ENCODE results near the gene AGO3. TPM values are rescaled to one million over a fixed set of nuclear protein-coding genes. Genes with fewer than 3 reads are reported as not detected.
A peak's percentile ranks its signal among the peaks of the same experiment; 100 is the strongest.

Gene AGO3
- total and polyA plus RNA-seq, 10 of the 15 experiments (the other 5 are each of a cell fraction or from before 2014, with no cell fraction given), result 3.9 to 35.2 (median 12.5) TPM

DNA sequence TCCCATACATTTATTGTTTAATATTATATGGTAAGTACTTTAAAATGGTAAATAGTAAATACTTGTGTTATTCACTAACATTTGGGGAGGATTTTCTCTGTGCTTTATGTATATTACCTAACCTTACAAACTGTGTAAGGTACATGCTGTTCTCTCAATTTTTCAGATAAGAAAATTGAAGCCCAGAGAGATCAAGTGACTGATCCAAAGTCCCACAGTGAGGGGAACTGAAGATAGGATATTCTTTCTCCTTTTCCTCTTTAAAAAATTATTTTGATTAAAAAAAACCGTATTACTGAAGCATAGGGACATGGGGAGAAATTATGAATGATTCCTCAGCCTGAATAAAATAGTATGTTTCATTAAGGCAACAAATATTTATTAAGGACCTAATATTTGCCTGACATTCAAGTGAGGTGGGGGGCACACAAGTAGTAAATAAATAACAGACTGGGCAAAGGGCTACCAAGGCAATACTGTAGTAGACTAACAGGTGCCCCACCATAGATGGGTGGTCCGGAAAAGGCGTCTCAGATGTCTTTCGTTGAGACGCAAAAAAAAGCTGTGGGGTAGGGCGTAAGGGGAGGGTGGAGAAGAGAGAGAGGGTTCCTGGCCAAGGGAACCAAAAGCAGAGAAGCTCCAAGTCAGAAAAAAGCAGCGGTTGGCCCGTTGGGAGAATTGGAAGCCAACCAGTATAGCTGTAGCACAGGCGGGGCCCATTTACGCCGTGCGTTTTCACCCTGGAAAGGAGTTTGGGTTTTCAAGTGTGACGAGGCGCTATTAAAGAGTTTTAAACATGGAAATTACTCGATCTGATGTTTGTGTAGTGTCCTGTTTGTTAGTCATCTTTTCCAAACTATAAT is 944 bp upstream of the AGO3 start:
- Histone ChIP-seq H3K4me2 (ENCODE audit: control insufficient read depth, insufficient read depth) (peak overlapping the region; percentile 80), H3K27me3 (replicated peaks in 1 of 2; ENCODE audit: control insufficient read depth in 2 of 2, insufficient read depth in 2 of 2, low read length in 1 of 2) (no peaks in the 10 kb centered on the region), H3K27ac (ENCODE audit: control insufficient read depth, insufficient read depth) (peak overlapping the region; percentile 78), H3K4me1 (ENCODE audit: control insufficient read depth, insufficient read depth, low read length) (peaks cover 2% of the 10 kb centered on the region), H3K9me3 (replicated peaks; ENCODE audit: control insufficient read depth, insufficient read depth, low read length) (no peaks in the 10 kb centered on the region), H3K36me3 (ENCODE audit: control insufficient read depth in 2 of 2, insufficient read depth in 2 of 2, low read length in 1 of 2) (no peaks in the 10 kb centered on the region), H4K20me1 (ENCODE audit: control insufficient read depth, insufficient read depth) (no peaks in the 10 kb centered on the region), H3K9ac (ENCODE audit: control insufficient read depth, insufficient read depth, low read length) (peak overlapping the region; percentile 79), H2AFZ (ENCODE audit: control insufficient read depth, low read depth, low read length) (peak overlapping the region; percentile 45), H3K4me3 (peak overlapping the region; percentile 97), H3K79me2 (ENCODE audit: control insufficient read depth, insufficient read depth, low read length) (peaks cover 31% of the 10 kb centered on the region)
- ATAC-seq, result peak; percentile 13
- TSS peak; percentile 91 for BruUV-seq (replicated peaks)
- no peak for DNase-seq (ENCODE audit: low read depth, low spot score)
- peak; percentile 22 to 60; a peak in 2 of 4 replicates for TF ChIP-seq SRF (IDR thresholded peaks at IDR 0.05; ENCODE audit: low read depth in 2 of 2, low read length in 2 of 2)
- TF ChIP-seq CREB1 (IDR thresholded peaks at IDR 0.05; ENCODE audit: low read depth), result peak; percentile 12; the same call in 1 of the 2 replicates
- TF ChIP-seq CHD4 (IDR thresholded peaks at IDR 0.05), result no peak
- TF ChIP-seq FOXM1 (IDR thresholded peaks at IDR 0.05; ENCODE audit: low read depth, low read length), result no peak
- TF ChIP-seq, protein P1, sequence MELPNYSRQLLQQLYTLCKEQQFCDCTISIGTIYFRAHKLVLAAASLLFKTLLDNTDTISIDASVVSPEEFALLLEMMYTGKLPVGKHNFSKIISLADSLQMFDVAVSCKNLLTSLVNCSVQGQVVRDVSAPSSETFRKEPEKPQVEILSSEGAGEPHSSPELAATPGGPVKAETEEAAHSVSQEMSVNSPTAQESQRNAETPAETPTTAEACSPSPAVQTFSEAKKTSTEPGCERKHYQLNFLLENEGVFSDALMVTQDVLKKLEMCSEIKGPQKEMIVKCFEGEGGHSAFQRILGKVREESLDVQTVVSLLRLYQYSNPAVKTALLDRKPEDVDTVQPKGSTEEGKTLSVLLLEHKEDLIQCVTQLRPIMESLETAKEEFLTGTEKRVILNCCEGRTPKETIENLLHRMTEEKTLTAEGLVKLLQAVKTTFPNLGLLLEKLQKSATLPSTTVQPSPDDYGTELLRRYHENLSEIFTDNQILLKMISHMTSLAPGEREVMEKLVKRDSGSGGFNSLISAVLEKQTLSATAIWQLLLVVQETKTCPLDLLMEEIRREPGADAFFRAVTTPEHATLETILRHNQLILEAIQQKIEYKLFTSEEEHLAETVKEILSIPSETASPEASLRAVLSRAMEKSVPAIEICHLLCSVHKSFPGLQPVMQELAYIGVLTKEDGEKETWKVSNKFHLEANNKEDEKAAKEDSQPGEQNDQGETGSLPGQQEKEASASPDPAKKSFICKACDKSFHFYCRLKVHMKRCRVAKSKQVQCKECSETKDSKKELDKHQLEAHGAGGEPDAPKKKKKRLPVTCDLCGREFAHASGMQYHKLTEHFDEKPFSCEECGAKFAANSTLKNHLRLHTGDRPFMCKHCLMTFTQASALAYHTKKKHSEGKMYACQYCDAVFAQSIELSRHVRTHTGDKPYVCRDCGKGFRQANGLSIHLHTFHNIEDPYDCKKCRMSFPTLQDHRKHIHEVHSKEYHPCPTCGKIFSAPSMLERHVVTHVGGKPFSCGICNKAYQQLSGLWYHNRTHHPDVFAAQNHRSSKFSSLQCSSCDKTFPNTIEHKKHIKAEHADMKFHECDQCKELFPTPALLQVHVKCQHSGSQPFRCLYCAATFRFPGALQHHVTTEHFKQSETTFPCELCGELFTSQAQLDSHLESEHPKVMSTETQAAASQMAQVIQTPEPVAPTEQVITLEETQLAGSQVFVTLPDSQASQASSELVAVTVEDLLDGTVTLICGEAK (IDR thresholded peaks at IDR 0.05; ENCODE audit: borderline replicate concordance), result peak; percentile 24; the same call in 1 of the 2 replicates
- POLR2A ChIA-PET, result interaction anchor here (1.0 to 1.4 kb wide), 5 partner anchors 42 to 294 kb away, joined by 3 to 4 read pairs (median 3); partner anchors contain the start of genes AGO1 and THRAP3
- intact Hi-C loops (cut with micrococcal nuclease; ENCODE audit: unreplicated experiment) (loop anchor here (2.0 kb wide), 2 partner anchors 47 to 159 kb away; partner anchors contain the start of genes ADPRS and AGO1), in situ Hi-C loops (cut with MboI) (no loop called here)
- CTCF ChIA-PET, result interaction anchor here (1.1 kb wide), 1 partner anchor 48 kb away, joined by 4 read pairs; no protein-coding TSS in a partner anchor
- no peak for FAIRE-seq
- 1% methylated on average over 15 of the region's 15 CpGs for WGBS (ENCODE audit: insufficient coverage, insufficient replicate concordance, low lambda C conversion rate, missing lambda C conversion rate)
- SMC1A ChIA-PET (ENCODE audit: uncharacterized antibody, unreplicated experiment), result interaction anchor here (0.9 to 1.7 kb wide), 3 partner anchors 47 to 220 kb away, joined by 3 to 5 read pairs (median 3); partner anchors contain the start of gene AGO1
- RAD21 ChIA-PET (ENCODE audit: unreplicated experiment), result interaction anchor here (2.3 kb wide), 1 partner anchor 43 kb away, joined by 6 read pairs; no protein-coding TSS in a partner anchor
